PC-9 (cell line): Measurements from ENCODE around the gene GRPEL2. TPM values are rescaled to one million over a fixed set of nuclear protein-coding genes. Genes with fewer than 3 reads are reported as not detected.

Source experiments
- BruUV-seq: library from RNA; stranded (reverse); fragments of 400-500 nt; replicated peaks from 2 replicates; lab custom pipeline; 2021; lab: Mats Ljungman, UMichigan
- CTCF ChIA-PET: fragments of 300-600 bp; sonication (Branson Sonifier 250); formaldehyde crosslinking; loops from one replicate; lab custom pipeline; 2022; ENCODE audit warnings: antibody characterized with exemption; lab: Charles Lee
- POLR2A ChIA-PET: fragments of 300-600 bp; sonication (Branson Sonifier 250); formaldehyde crosslinking; loops from one replicate; lab custom pipeline; 2022; ENCODE audit warnings: antibody characterized with exemption; ENCODE audit not compliant: unreplicated experiment; lab: Charles Lee
- DNase-seq, 2 experiments: peaks; one replicate each; pipeline versions ENCODE4 v3.0.0 to v3.0.0-alpha.2; 2015 to 2022; ENCODE audit warnings: mixed read lengths in 1 of 2
- H2AFZ ChIP-seq: fragments of 200-600 bp; sonication (generic); 2 replicates; pipeline ENCODE4 v1.8.1; 2017; ENCODE audit warnings: antibody characterized with exemption
- H3F3A ChIP-seq: fragments of 200-600 bp; sonication (generic); 2 replicates; pipeline ENCODE4 v1.8.1; 2017; ENCODE audit warnings: antibody characterized with exemption, mild to moderate bottlenecking, low read depth; ENCODE audit not compliant: insufficient read depth
- H3K27ac ChIP-seq: fragments of 200-600 bp; sonication (generic); 2 replicates; pipeline ENCODE4 v1.6.1; 2016; ENCODE audit warnings: mixed run types
- H3K27me3 ChIP-seq: fragments of 200-600 bp; sonication (generic); 2 replicates; pipeline ENCODE4 v1.6.1; 2016; ENCODE audit warnings: low read depth, mixed run types; ENCODE audit not compliant: insufficient read depth
- H3K36me3 ChIP-seq: fragments of 200-600 bp; sonication (generic); 2 replicates; pipeline ENCODE4 v1.6.1; 2016; ENCODE audit warnings: low read depth, mixed run types
- H3K4me1 ChIP-seq: fragments of 200-600 bp; sonication (generic); replicated peaks from 2 replicates; pipeline ENCODE4 v1.6.1; 2016; ENCODE audit warnings: mixed run types; ENCODE audit not compliant: insufficient read depth
- H3K4me2 ChIP-seq: fragments of 200-600 bp; sonication (generic); 2 replicates; pipeline ENCODE4 v1.6.1; 2017; ENCODE audit warnings: mixed run types
- H3K4me3 ChIP-seq: fragments of 200-600 bp; sonication (generic); 2 replicates; pipeline ENCODE4 v1.6.1; 2016; ENCODE audit warnings: mixed run types
- H3K79me2 ChIP-seq: fragments of 200-600 bp; sonication (generic); 2 replicates; pipeline ENCODE4 v1.6.1; 2017; ENCODE audit warnings: low read depth, mixed run types
- H3K9me2 ChIP-seq: fragments of 200-600 bp; sonication (generic); 2 replicates; pipeline ENCODE4 v1.8.1; 2017; ENCODE audit warnings: mild to moderate bottlenecking; ENCODE audit not compliant: insufficient read depth
- H3K9me3 ChIP-seq: fragments of 200-600 bp; sonication (generic); 2 replicates; pipeline ENCODE4 v1.8.1; 2016; ENCODE audit warnings: low read depth; ENCODE audit not compliant: insufficient read depth
- H4K20me1 ChIP-seq: fragments of 200-600 bp; sonication (generic); 2 replicates; pipeline ENCODE4 v1.8.1; 2017; ENCODE audit not compliant: insufficient read depth
- EZH2 ChIP-seq: fragments of 200-600 bp; sonication (generic); IDR thresholded peaks from 2 replicates; pipeline ENCODE4 v1.8.0; 2017; ENCODE audit warnings: antibody characterized with exemption, low read depth
- intact Hi-C: fragments of 100-400 bp; cut with micrococcal nuclease; formaldehyde crosslinking; loops from one replicate; pipeline ENCODE4 v1.10.0; 2022; ENCODE audit not compliant: unreplicated experiment
- total RNA-seq: library from RNA; stranded (reverse); gene quantifications from 2 replicates; pipeline ENCODE4 v1.2.3, GENCODE V29; 2021
- TF ChIP-seq, protein P1 (sequence below): fragments of 200-600 bp; sonication (generic); conservative IDR thresholded peaks from 2 replicates; pipeline ENCODE4 v1.6.1; 2017; ENCODE audit warnings: mixed run types, antibody characterized with exemption, mild to moderate bottlenecking, moderate library complexity

Gene GRPEL2
- total RNA-seq, 1 experiment from 2014 or later: 32.4 TPM

DNA sequence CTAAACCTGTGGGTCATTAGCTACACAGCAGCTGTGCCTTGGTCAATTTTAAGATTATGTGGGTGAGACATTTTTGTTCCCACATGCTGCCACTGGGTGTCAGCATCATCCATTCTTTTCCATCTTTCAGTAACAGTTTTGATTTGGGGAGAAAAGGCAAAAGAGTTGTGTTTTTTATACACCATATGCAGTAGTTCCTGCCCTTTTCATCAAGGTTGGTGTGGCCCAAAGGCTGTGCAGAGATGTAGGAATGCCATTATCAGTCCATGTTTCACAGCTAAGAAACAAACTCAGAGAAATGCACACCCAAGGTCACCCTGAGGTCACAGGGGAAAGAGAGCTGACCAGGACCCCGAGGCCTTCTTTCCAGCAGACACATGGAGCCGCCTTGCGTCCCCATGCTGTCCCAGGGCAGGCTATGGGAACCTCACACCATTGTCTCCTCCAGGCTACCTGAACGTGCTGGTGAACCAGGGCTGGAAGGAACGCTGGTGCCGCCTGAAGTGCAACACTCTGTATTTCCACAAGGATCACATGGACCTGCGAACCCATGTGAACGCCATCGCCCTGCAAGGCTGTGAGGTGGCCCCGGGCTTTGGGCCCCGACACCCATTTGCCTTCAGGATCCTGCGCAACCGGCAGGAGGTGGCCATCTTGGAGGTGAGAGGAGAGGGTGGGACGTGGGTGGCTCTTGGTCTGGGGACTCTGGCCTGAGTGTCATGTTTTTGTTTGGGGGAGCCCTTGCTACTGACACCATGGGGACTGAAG, 27.8 kb upstream of the GRPEL2 start:
- Histone ChIP-seq H3K27ac (no peak overlapping the region), H2AFZ (no peak overlapping the region), H3K4me3 (no peak overlapping the region), H3K79me2 (no peaks in the 10 kb centered on the region), H3K27me3 (no peaks in the 10 kb centered on the region), H3K4me2 (no peak overlapping the region), H3K9me3 (no peaks in the 10 kb centered on the region), H3K9me2 (no peaks in the 10 kb centered on the region), H3F3A (0 out of 2 replicates have a peak, but pooled peaks cover 3% of the 10 kb centered on the region), H3K36me3 (no peaks in the 10 kb centered on the region), H4K20me1 (no peaks in the 10 kb centered on the region), H3K4me1 (peaks cover 3% of the 10 kb centered on the region; the same call in 1 of the 2 replicates)
- ChIA-PET CTCF (interaction anchor here (1.2 to 1.7 kb wide), 2 partner anchors 28 to 54 kb away, joined by 3 to 5 read pairs; partner anchors contain the start of gene GRPEL2), POLR2A (interaction anchor here (0.5 to 0.6 kb wide), 2 partner anchors 49 to 234 kb away, joined by 5 read pairs; no protein-coding TSS in a partner anchor)
- peak in 1 of 2 experiments; percentile 34 for DNase-seq
- no peak for TF ChIP-seq EZH2
- TF ChIP-seq, protein P1, sequence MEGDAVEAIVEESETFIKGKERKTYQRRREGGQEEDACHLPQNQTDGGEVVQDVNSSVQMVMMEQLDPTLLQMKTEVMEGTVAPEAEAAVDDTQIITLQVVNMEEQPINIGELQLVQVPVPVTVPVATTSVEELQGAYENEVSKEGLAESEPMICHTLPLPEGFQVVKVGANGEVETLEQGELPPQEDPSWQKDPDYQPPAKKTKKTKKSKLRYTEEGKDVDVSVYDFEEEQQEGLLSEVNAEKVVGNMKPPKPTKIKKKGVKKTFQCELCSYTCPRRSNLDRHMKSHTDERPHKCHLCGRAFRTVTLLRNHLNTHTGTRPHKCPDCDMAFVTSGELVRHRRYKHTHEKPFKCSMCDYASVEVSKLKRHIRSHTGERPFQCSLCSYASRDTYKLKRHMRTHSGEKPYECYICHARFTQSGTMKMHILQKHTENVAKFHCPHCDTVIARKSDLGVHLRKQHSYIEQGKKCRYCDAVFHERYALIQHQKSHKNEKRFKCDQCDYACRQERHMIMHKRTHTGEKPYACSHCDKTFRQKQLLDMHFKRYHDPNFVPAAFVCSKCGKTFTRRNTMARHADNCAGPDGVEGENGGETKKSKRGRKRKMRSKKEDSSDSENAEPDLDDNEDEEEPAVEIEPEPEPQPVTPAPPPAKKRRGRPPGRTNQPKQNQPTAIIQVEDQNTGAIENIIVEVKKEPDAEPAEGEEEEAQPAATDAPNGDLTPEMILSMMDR: peak; percentile 79
- intact Hi-C loops: loop anchor here (1.0 kb wide), 5 partner anchors 50 to 301 kb away; no protein-coding TSS in a partner anchor
- BruUV-seq: no TSS peak

DNA sequence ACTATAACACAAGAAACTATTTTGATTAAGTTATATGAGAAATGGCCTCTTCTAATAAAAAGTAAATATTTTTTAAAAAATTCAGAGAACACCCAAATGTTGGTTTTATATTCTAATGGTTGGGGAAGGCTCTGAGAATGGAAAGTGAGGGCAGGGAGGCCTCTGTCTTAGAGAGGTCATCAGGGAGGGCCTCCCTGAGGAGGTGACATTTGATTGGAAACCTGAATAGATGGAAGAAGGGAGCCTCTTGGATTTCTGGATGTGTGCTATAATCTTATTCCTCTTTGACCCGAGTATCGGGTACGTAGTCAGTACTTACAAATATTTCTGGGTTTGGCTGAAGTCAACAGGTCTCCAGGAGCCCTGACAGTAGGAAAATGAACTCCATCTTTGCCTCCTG, 26.1 kb upstream of the GRPEL2 start:
- TF ChIP-seq, protein P1: no peak
- no peak for TF ChIP-seq EZH2
- ChIA-PET POLR2A (no interaction called here), CTCF (interaction anchor here (0.5 kb wide), 1 partner anchor 83 kb away, joined by 8 read pairs; no protein-coding TSS in a partner anchor)
- Histone ChIP-seq H3K9me3 (no peaks in the 10 kb centered on the region), H3K4me2 (no peak overlapping the region), H3K9me2 (no peaks in the 10 kb centered on the region), H4K20me1 (no peaks in the 10 kb centered on the region), H3F3A (0 out of 2 replicates have a peak, but pooled peaks cover 3% of the 10 kb centered on the region), H3K27me3 (no peaks in the 10 kb centered on the region), H3K4me3 (no peak overlapping the region), H3K79me2 (no peaks in the 10 kb centered on the region), H3K27ac (no peak overlapping the region), H3K4me1 (peaks cover 3% of the 10 kb centered on the region; the same call in 1 of the 2 replicates), H3K36me3 (no peaks in the 10 kb centered on the region), H2AFZ (no peak overlapping the region)
- no peak for DNase-seq
- no TSS peak for BruUV-seq
- intact Hi-C loops: no loop called here

DNA sequence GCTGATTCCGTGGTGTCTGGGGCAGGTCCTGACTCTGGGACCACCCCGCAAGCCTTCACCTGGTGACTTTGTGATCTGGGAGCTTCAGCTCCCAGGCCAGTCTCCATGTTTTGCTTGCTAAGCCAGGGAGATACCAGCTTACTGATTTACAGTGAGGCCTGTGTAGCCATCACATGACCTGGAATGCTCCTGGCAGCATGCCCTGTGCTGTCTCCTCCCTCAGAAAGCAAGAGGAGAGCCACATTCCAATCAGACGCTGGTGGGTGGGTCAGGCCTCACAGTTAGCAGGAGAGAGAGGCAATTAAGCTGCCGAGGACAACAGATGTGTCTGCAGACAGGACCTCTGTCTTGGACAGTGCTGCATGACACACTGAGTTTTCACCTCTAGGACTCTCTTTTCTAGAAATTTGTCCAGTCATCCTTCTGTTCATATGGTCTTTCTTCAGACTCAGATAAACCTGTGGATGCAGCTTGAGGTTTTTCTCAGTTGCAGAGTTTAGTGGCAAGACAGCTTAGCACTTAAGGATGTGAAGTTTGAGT, 24.4 kb upstream of the GRPEL2 start:
- H3K4me2 ChIP-seq: no peak overlapping the region
- H3F3A ChIP-seq: no peaks in the 10 kb centered on the region
- TF ChIP-seq, protein P1: no peak
- no peak for TF ChIP-seq EZH2
- H3K27me3 ChIP-seq: no peaks in the 10 kb centered on the region
- H3K4me3 ChIP-seq: no peak overlapping the region
- H4K20me1 ChIP-seq: no peaks in the 10 kb centered on the region
- no peaks in the 10 kb centered on the region for H3K79me2 ChIP-seq
- CTCF ChIA-PET: interaction anchor here (0.6 to 1.7 kb wide), 8 partner anchors 33 to 298 kb away, joined by 3 to 15 read pairs (median 4); partner anchors contain the start of gene PCYOX1L
- H3K4me1 ChIP-seq: peaks cover 3% of the 10 kb centered on the region; the same call in 1 of the 2 replicates
- no peaks in the 10 kb centered on the region for H3K36me3 ChIP-seq
- no peak overlapping the region for H2AFZ ChIP-seq
- no TSS peak for BruUV-seq
- POLR2A ChIA-PET: interaction anchor here (0.6 to 1.0 kb wide), 5 partner anchors 24 to 1308 kb away, joined by 3 to 5 read pairs (median 4); no protein-coding TSS in a partner anchor
- peak; percentile 62 to 90 for DNase-seq
- no peaks in the 10 kb centered on the region for H3K9me3 ChIP-seq
- intact Hi-C loops: loop anchor here (5.0 kb wide), 1 partner anchor 36 kb away; the partner anchor contains the start of gene PCYOX1L
- no peak overlapping the region for H3K27ac ChIP-seq
- no peaks in the 10 kb centered on the region for H3K9me2 ChIP-seq
